Esophagus squamous epithelium (tissue), 5 donors: ENCODE results near the gene ARFRP1. TPM values are rescaled to one million over a fixed set of nuclear protein-coding genes. Genes with fewer than 3 reads are reported as not detected.

Experiments
- DNase-seq: peaks from one replicate; lab custom pipeline; 2025; lab: John Stamatoyannopoulos, UW
- H3K27ac ChIP-seq, 4 donors: fragments of 200-600 bp; sonication (generic); one replicate each; pipeline ENCODE4 v1.5.1; 2016 to 2019; ENCODE audit warnings: mild to moderate bottlenecking in 1 of 4
- H3K27me3 ChIP-seq, 4 donors: fragments of 200-600 bp; sonication (generic); 1 replicate in 3 of 4; 2 replicates in 1 of 4; pipeline versions ENCODE4 v1.5.1 to v1.6.0; 2017 to 2021; ENCODE audit warnings: antibody characterized with exemption in 1 of 4
- H3K36me3 ChIP-seq, 3 donors: fragments of 200-600 bp; sonication (generic); one replicate each; pipeline ENCODE4 v1.5.1; 2016 to 2019
- H3K4me1 ChIP-seq, 3 donors: fragments of 200-600 bp; sonication (generic); one replicate each; pipeline ENCODE4 v1.5.1; 2017 to 2019
- H3K4me3 ChIP-seq, 4 donors: fragments of 200-600 bp; sonication (generic); 1 replicate in 3 of 4; 2 replicates in 1 of 4; pipeline ENCODE4 v1.5.1; 2016 to 2019; ENCODE audit warnings: mild to moderate bottlenecking in 2 of 4, moderate library complexity in 1 of 4
- H3K9me3 ChIP-seq, 3 donors: fragments of 200-600 bp; sonication (generic); one replicate each; pipeline ENCODE4 v1.5.1; 2016 to 2019
- POLR2A ChIP-seq, 4 donors: fragments of 450-650 bp; IDR thresholded peaks; one replicate each; pipeline ENCODE4 v1.6.1; 2017; ENCODE audit warnings: antibody characterized with exemption in 4 of 4, mild to moderate bottlenecking in 4 of 4, moderate library complexity in 3 of 4
- WGBS, 2 donors: methylation state at CpG; one replicate each; pipeline ENCODE4 v1.1.5; 2018; 5-methylcytosine and 5-hydroxymethylcytosine counted together
- intact Hi-C: fragments of 100-400 bp; cut with DNase I; formaldehyde crosslinking; loops from one replicate; pipeline ENCODE4 v1.15.0; 2022
- total RNA-seq, 4 donors: library from RNA; depleted of rRNA; stranded (reverse); fragments of >200 nt; gene quantifications; one replicate each; pipeline ENCODE4 v1.1.0, GENCODE V29; 2016
- TF ChIP-seq, protein P1 (sequence below), 6 experiments: fragments of 450-650 bp in 4 of 6; fragments of 200-600 bp in 2 of 6; sonication (generic) in 2 of 6; IDR thresholded peaks; one replicate each; pipeline ENCODE4 v1.5.1; 2016 to 2019; ENCODE audit warnings: antibody characterized with exemption in 6 of 6, mild to moderate bottlenecking in 4 of 6, moderate library complexity in 4 of 6
- donor health status: DM: yes; HTN: yes; CAD: no.

ARFRP1 gene
- total RNA-seq, 4 donors from 2014 or later, result 30.4 to 45.5 (median 37.0) TPM

DNA sequence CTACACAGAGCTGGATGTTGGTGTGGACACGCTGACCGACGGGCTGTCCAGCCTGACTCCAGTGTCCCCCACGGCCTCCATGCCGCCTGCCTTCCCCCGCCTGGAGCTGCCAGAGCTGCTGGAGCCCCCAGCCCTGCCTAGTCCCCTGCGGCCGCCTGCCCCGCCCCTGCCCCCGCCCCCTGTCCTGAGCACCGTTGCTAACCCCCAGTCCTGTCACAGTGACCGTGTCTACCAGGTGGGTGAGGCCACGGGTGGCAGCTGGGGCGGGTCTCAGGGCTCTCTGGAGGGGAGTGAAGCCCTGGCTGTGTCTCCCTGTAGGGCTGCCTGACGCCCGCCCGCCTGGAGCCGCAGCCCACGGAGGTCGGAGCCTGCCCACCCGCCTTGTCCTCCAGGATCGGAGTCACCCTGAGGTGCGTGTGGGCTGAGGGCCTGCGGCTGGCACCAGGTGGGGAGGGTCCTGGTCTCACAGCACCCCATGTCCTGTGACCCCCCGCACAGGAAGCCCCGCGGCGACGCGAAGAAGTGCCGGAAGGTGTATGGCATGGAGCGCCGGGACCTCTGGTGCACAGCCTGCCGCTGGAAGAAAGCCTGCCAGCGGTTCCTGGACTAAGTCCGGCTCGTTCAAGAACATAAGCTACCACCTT lies 34.7 kb upstream of the ARFRP1 start:
- peaks cover 4 to 39% (median 15%) of the 10 kb centered on the region in 3 donors for H3K36me3 ChIP-seq
- no peak for DNase-seq
- TF ChIP-seq POLR2A (IDR thresholded peaks at IDR 0.05), result no peak
- TF ChIP-seq, protein P1, sequence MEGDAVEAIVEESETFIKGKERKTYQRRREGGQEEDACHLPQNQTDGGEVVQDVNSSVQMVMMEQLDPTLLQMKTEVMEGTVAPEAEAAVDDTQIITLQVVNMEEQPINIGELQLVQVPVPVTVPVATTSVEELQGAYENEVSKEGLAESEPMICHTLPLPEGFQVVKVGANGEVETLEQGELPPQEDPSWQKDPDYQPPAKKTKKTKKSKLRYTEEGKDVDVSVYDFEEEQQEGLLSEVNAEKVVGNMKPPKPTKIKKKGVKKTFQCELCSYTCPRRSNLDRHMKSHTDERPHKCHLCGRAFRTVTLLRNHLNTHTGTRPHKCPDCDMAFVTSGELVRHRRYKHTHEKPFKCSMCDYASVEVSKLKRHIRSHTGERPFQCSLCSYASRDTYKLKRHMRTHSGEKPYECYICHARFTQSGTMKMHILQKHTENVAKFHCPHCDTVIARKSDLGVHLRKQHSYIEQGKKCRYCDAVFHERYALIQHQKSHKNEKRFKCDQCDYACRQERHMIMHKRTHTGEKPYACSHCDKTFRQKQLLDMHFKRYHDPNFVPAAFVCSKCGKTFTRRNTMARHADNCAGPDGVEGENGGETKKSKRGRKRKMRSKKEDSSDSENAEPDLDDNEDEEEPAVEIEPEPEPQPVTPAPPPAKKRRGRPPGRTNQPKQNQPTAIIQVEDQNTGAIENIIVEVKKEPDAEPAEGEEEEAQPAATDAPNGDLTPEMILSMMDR (IDR thresholded peaks at IDR 0.05), result no peak
- peak overlapping the region in 1 of 4 donors; percentile 98 for H3K27ac ChIP-seq
- no peaks in the 10 kb centered on the region for H3K9me3 ChIP-seq
- H3K4me1 ChIP-seq, result peaks cover 30 to 48% (median 30%) of the 10 kb centered on the region in 3 donors
- H3K4me3 ChIP-seq, result no peak overlapping the region
- no peaks in the 10 kb centered on the region for H3K27me3 ChIP-seq
- no CpG with 5 or more reads among the region's 37 CpGs for WGBS, 2 donors
- intact Hi-C loops, result no loop called here

DNA sequence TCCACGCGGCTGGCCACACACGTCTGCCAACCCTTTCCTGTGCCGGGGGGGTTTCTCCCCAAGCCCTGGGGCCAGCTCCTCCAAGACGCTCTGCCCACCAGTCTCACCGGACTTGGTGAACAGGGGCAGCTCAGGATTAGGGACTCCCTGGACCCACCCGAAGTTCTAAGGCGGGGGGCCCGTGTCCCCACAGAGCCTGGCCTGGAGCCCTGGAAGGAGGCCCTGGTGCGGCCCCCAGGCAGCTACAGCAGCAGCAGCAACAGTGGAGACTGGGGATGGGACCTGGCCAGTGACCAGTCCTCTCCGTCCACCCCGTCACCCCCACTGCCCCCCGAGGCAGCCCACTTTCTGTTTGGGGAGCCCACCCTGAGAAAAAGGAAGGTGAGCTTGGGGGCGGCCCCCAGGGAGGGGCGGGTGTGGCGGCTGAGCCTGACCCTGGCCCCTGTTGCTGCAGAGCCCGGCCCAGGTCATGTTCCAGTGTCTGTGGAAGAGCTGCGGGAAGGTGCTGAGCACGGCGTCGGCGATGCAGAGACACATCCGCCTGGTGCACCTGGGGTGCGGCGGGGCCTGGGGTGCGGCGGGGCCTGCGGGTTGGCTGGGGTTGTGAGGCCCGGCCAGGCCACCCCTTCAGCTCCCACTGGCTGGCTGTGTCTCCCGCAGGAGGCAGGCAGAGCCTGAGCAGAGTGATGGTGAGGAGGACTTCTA lies 34.1 kb upstream of the ARFRP1 start:
- H3K4me1 ChIP-seq, result peaks cover 37 to 54% (median 37%) of the 10 kb centered on the region in 3 donors
- no peak for DNase-seq
- 42 to 90% methylated on average over 2 to 3 of the region's 30 CpGs for WGBS, 2 donors
- peaks cover 4 to 39% (median 15%) of the 10 kb centered on the region in 3 donors for H3K36me3 ChIP-seq
- H3K4me3 ChIP-seq, result peak overlapping the region; percentile 51 to 90 (median 64)
- TF ChIP-seq, protein P1 (IDR thresholded peaks at IDR 0.05), result no peak
- TF ChIP-seq POLR2A (IDR thresholded peaks at IDR 0.05), result no peak
- intact Hi-C loops, result no loop called here
- H3K9me3 ChIP-seq, result no peaks in the 10 kb centered on the region
- peak overlapping the region; percentile 82 to 98 (median 94) for H3K27ac ChIP-seq
- H3K27me3 ChIP-seq, result no peaks in the 10 kb centered on the region

DNA sequence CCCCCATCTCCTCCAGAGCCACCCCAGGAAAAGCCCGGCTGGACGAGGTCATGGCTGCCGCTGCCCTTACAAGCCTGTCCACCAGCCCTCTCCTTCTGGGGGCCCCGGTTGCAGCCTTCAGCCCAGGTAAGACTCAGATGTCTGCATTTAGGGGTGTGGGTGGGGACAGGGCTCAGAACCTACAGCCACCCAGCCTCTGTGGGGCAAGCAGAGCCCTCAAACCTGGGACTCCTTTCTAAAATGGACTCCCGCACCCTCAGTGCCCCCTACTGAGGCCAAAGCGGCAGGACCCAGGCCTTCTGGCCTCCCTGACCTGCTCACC lies 33.5 kb upstream of the ARFRP1 start:
- H3K4me1 ChIP-seq, result peaks cover 39 to 60% (median 42%) of the 10 kb centered on the region in 3 donors
- H3K27me3 ChIP-seq, result no peaks in the 10 kb centered on the region
- TF ChIP-seq, protein P1 (IDR thresholded peaks at IDR 0.05), result no peak
- no peak for TF ChIP-seq POLR2A (IDR thresholded peaks at IDR 0.05)
- peak overlapping the region; percentile 51 to 90 (median 64) for H3K4me3 ChIP-seq
- intact Hi-C loops, result no loop called here
- DNase-seq, result no peak
- WGBS, 2 donors, result 93% methylated on average over 2 of the region's 6 CpGs; no CpG with 5 or more reads in 1 of the 2 donors
- H3K9me3 ChIP-seq, result no peaks in the 10 kb centered on the region
- H3K27ac ChIP-seq, result peak overlapping the region; percentile 82 to 98 (median 94)
- H3K36me3 ChIP-seq, result peaks cover 4 to 34% (median 15%) of the 10 kb centered on the region in 3 donors

DNA sequence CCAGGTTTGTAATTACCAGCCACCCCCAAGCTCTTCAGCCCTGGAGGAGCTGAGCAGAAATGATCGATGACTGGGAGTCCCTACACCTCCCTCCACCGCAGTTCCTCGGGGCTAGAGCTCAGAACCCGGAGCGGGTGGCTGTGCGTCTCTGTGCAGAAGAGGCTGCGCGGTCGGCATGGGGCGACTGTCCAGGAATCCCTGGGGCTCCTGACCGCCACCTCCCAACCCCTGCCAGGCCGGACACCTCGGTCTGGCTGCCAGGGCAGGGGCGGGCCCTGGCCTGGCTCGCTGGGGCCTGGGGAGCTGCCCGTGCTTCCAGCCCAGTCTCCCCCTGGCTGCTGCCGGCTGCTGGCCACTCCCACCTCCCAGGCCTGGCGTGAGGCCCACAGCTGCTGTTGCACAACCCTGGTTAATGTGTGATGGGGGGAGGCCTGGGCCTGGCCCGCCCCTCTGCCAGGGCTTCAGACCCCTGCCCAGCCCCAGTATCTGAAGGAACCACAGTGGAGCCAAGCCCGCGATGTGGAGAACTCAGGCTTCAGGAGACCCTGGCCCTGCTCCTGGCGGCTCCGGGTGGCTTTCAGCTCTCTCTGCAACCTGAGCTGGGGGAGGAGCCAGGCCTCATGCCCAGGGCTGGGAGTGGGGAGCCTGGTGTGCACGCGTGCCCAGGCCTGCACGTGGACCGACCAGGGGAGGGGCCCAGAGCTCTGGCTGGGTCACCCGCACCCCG lies 33.0 kb upstream of the ARFRP1 start:
- no peak for DNase-seq
- intact Hi-C loops, result no loop called here
- Histone ChIP-seq H3K27me3 (no peaks in the 10 kb centered on the region), H3K27ac (peak overlapping the region; percentile 82 to 98 (median 94)), H3K4me3 (peak overlapping the region; percentile 51 to 90 (median 64)), H3K36me3 (peaks cover 4 to 35% (median 15%) of the 10 kb centered on the region in 3 donors), H3K9me3 (no peaks in the 10 kb centered on the region), H3K4me1 (peaks cover 43 to 65% (median 46%) of the 10 kb centered on the region in 3 donors)
- TF ChIP-seq POLR2A (IDR thresholded peaks at IDR 0.05), result peak in 1 of 4 donors; percentile 50
- TF ChIP-seq, protein P1 (IDR thresholded peaks at IDR 0.05), result peak in 5 of 6 experiments; percentile 26 to 59 (median 38)
- WGBS, 2 donors, result 0% methylated on average over 2 to 3 of the region's 29 CpGs
